ENCODE measurements around the gene ANKRD18B. TPM values are rescaled to one million over a fixed set of nuclear protein-coding genes. Genes with fewer than 3 reads are reported as not detected.
"Not testable (repeated sequence)": the region's sequence is repeated elsewhere in the genome, so short reads cannot be mapped to it uniquely, and the experiment has no call there.

ANKRD18B gene
- total and polyA plus RNA-seq, 2 of the 8 experiments (the other 6 are each of a cell fraction or from before 2014, with no cell fraction given), result 1.6 to 13.8 TPM

DNA sequence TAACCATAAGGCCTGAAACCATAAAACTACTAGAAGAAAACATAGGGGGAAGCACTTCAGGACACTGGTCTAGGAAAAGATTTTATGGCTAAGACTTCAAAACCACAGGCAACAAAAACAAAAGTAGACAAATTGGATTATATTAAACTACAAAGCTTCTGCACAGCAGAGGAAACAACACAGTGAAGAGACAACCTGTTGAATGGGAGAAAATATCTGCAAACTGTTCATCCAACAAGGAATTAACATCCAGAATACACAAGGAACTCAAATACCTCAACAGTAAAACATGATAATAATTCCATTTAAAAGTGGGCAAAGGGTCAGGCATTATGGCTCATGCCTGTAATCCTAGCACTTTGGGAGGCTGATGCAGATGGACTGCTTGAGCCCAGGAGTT lies 38.7 kb upstream of the ANKRD18B start:
- FAIRE-seq; H3K9me3 ChIP-seq (ENCODE audit: insufficient read depth in 2 of 2, low read depth in 1 of 2, low read length in 1 of 2); POLR2A ChIA-PET (ENCODE audit: partially characterized antibody); H2BK5ac ChIP-seq (ENCODE audit: low read depth, low read length); H3K79me1 ChIP-seq (ENCODE audit: low read depth, low read length); H4K8ac ChIP-seq (ENCODE audit: extremely low read depth, insufficient read depth, low read length); H3K23ac ChIP-seq (ENCODE audit: insufficient read length); H4K20me1 ChIP-seq (replicated peaks in 1 of 2; ENCODE audit: control insufficient read depth in 1 of 2, insufficient read depth in 2 of 2, low read length in 2 of 2); H3K18ac ChIP-seq (ENCODE audit: extremely low read depth, low read length); H3K14ac ChIP-seq (ENCODE audit: insufficient read length); H3K4ac ChIP-seq (replicated peaks; ENCODE audit: insufficient read length, low read depth, low read length); H2BK15ac ChIP-seq (ENCODE audit: low read length); H3K27me3 ChIP-seq (replicated peaks in 1 of 4; ENCODE audit: control insufficient read depth in 3 of 4, extremely low read depth in 1 of 4, insufficient read depth in 3 of 4, low read length in 3 of 4); H2BK12ac ChIP-seq (ENCODE audit: low read depth, low read length); H3K79me2 ChIP-seq (ENCODE audit: control insufficient read depth in 1 of 2, insufficient read depth in 2 of 2, low read length in 2 of 2); H3K23me2 ChIP-seq (ENCODE audit: low read depth, low read length); H3K36me3 ChIP-seq (ENCODE audit: control insufficient read depth in 2 of 4, insufficient read depth in 4 of 4, low read length in 3 of 4); H4K91ac ChIP-seq (replicated peaks; ENCODE audit: insufficient read length, low read length); H3K4me2 ChIP-seq (ENCODE audit: insufficient read depth in 1 of 2, low read depth in 2 of 2, low read length in 2 of 2); H3K27ac ChIP-seq (ENCODE audit: low read depth, low read length); H3K56ac ChIP-seq (replicated peaks; ENCODE audit: insufficient read length, low read depth, low read length); H3K4me3 ChIP-seq (ENCODE audit: extremely low read depth in 1 of 4, insufficient read depth in 2 of 4, low read depth in 3 of 4, low read length in 4 of 4); H2BK120ac ChIP-seq (replicated peaks; ENCODE audit: low read depth, low read length); H3K4me1 ChIP-seq (replicated peaks in 1 of 4; ENCODE audit: control insufficient read depth in 3 of 4, insufficient read depth in 4 of 4, low read length in 3 of 4); CTCF ChIA-PET (ENCODE audit: partially characterized antibody); H2BK20ac ChIP-seq (ENCODE audit: low read length); H2AFZ ChIP-seq (ENCODE audit: low read length); H3K9ac ChIP-seq (replicated peaks in 1 of 4; ENCODE audit: extremely low read depth in 1 of 4, low read depth in 3 of 4, low read length in 3 of 4); H4K5ac ChIP-seq (ENCODE audit: insufficient read length, low read depth, low read length); DNase-seq (ENCODE audit: low read depth in 1 of 2, low spot score in 2 of 2); H2AK5ac ChIP-seq (ENCODE audit: low read depth, low read length): not testable (repeated sequence)
